SH-SY5Y (cell line): ENCODE measurements around the gene FSTL4.

Experiments
- GATA2 ChIP-seq: IDR thresholded peaks from 2 replicates; pipeline ENCODE4 v1.6.1; 2011; ENCODE audit warnings: mild to moderate bottlenecking, low read depth, low read length
- GATA3 ChIP-seq: IDR thresholded peaks from 2 replicates; pipeline ENCODE4 v1.6.1; 2011; ENCODE audit warnings: low read depth, mild to moderate bottlenecking, low read length, moderate library complexity

- no peak for TF ChIP-seq GATA2
- no peak for TF ChIP-seq GATA3
These were observed 133.9 kb downstream of the FSTL4 start for GRCh38 chr5:133478199-133478985.
